22Rv1 (cell line): ENCODE data around the gene RTL10.

Experiments
- CTCF ChIP-seq: fragments of 450-650 bp; IDR thresholded peaks from 2 replicates; pipeline ENCODE4 v1.5.1; 2017; ENCODE audit warnings: mild to moderate bottlenecking
- ZFX ChIP-seq: fragments of 450-650 bp; IDR thresholded peaks from 2 replicates; pipeline ENCODE4 v1.6.1; 2017; ENCODE audit warnings: antibody characterized with exemption, borderline replicate concordance

GRCh38 chr22:19836512-19836911 is 18.2 kb downstream of the RTL10 start:
- TF ChIP-seq CTCF (no peak), ZFX (no peak)
